Vagina (tissue), 2 donors: Measurements from ENCODE around the gene PTN. TPM values are rescaled to one million over a fixed set of nuclear protein-coding genes. Genes with fewer than 3 reads are reported as not detected.

ENCODE experiments used
- DNase-seq, 2 donors: peaks; one replicate each; pipeline ENCODE4 v3.0.0-alpha.2; 2017; ENCODE audit errors: extremely low spot score in 2 of 2
- H3K27ac ChIP-seq: fragments of 200-600 bp; sonication (generic); one replicate; pipeline ENCODE4 v1.5.1; 2019
- H3K27me3 ChIP-seq: fragments of 200-600 bp; sonication (generic); one replicate; pipeline ENCODE4 v1.5.1; 2019
- H3K36me3 ChIP-seq, 2 donors: fragments of 200-600 bp; sonication (generic); one replicate each; pipeline ENCODE4 v1.5.1; 2017 to 2019
- H3K4me1 ChIP-seq: fragments of 200-600 bp; sonication (generic); one replicate; pipeline ENCODE4 v1.5.1; 2019
- H3K4me3 ChIP-seq, 2 donors: fragments of 200-600 bp; sonication (generic); 1 replicate in 1 of 2; 2 replicates in 1 of 2; pipeline ENCODE4 v1.5.1; 2016 to 2019
- H3K9me3 ChIP-seq: fragments of 200-600 bp; sonication (generic); one replicate; pipeline ENCODE4 v1.5.1; 2019
- CTCF ChIP-seq, 3 experiments: fragments of 450-650 bp in 2 of 3; fragments of 200-600 bp in 1 of 3; sonication (generic) in 1 of 3; IDR thresholded peaks; one replicate each; pipeline ENCODE4 v1.5.1; 2017 to 2019; ENCODE audit warnings: antibody characterized with exemption in 3 of 3, mild to moderate bottlenecking in 2 of 3, moderate library complexity in 2 of 3
- POLR2A ChIP-seq, 2 donors: fragments of 450-650 bp; IDR thresholded peaks; one replicate each; pipeline ENCODE4 v1.6.1; 2017; ENCODE audit warnings: antibody characterized with exemption in 2 of 2, mild to moderate bottlenecking in 2 of 2, moderate library complexity in 2 of 2
- POLR2AphosphoS5 ChIP-seq, 2 donors: sonication (generic); formaldehyde crosslinking; IDR thresholded peaks; one replicate each; pipeline ENCODE4 v1.9.0; 2017; ENCODE audit warnings: antibody characterized with exemption in 2 of 2, mild to moderate bottlenecking in 2 of 2, low read depth in 1 of 2; ENCODE audit not compliant: insufficient read depth in 1 of 2
- intact Hi-C: fragments of 100-400 bp; cut with DNase I; formaldehyde crosslinking; loops from one replicate; pipeline ENCODE4 v1.15.1; 2023
- total RNA-seq: library from RNA; depleted of rRNA; stranded (reverse); fragments of >200 nt; gene quantifications from one replicate; pipeline ENCODE4 v1.2.3, GENCODE V29; 2016

Gene PTN
- total RNA-seq, 1 donor from 2014 or later: 48.4 TPM

- intact Hi-C loops: no loop called here
- Histone ChIP-seq H3K9me3 (no peaks in the 10 kb centered on the region), H3K4me1 (peaks cover 7% of the 10 kb centered on the region), H3K27me3 (no peaks in the 10 kb centered on the region), H3K36me3 (no peaks in the 10 kb centered on the region), H3K4me3 (no peak overlapping the region), H3K27ac (no peak overlapping the region)
- TF ChIP-seq CTCF (IDR thresholded peaks at IDR 0.05) (no peak), POLR2A (IDR thresholded peaks at IDR 0.05) (no peak), POLR2AphosphoS5 (IDR thresholded peaks at IDR 0.05; ENCODE audit: insufficient read depth in 1 of 2, low read depth in 1 of 2) (no peak)
- DNase-seq: no peak
These were observed 30.0 kb upstream of the PTN start for GRCh38 chr7:137373507-137373906.

- no peaks in the 10 kb centered on the region for H3K27me3 ChIP-seq
- no peaks in the 10 kb centered on the region for H3K36me3 ChIP-seq
- DNase-seq: no peak
- intact Hi-C loops: no loop called here
- H3K4me3 ChIP-seq: no peak overlapping the region
- H3K27ac ChIP-seq: no peak overlapping the region
- TF ChIP-seq POLR2AphosphoS5 (IDR thresholded peaks at IDR 0.05; ENCODE audit: insufficient read depth in 1 of 2, low read depth in 1 of 2) (no peak), CTCF (IDR thresholded peaks at IDR 0.05) (no peak), POLR2A (IDR thresholded peaks at IDR 0.05) (no peak)
- peaks cover 7% of the 10 kb centered on the region for H3K4me1 ChIP-seq
- H3K9me3 ChIP-seq: no peaks in the 10 kb centered on the region
These were observed 28.1 kb upstream of the PTN start for GRCh38 chr7:137371616-137372015.

- intact Hi-C loops: no loop called here
- H3K4me1 ChIP-seq: no peaks in the 10 kb centered on the region
- DNase-seq: no peak
- no peak overlapping the region for H3K4me3 ChIP-seq
- TF ChIP-seq POLR2AphosphoS5 (IDR thresholded peaks at IDR 0.05; ENCODE audit: insufficient read depth in 1 of 2, low read depth in 1 of 2) (no peak), POLR2A (IDR thresholded peaks at IDR 0.05) (no peak), CTCF (IDR thresholded peaks at IDR 0.05) (no peak)
- H3K9me3 ChIP-seq: no peaks in the 10 kb centered on the region
- H3K27me3 ChIP-seq: no peaks in the 10 kb centered on the region
- H3K27ac ChIP-seq: no peak overlapping the region
- no peaks in the 10 kb centered on the region for H3K36me3 ChIP-seq
These were observed 23.5 kb upstream of the PTN start for GRCh38 chr7:137366995-137367394.

- no peaks in the 10 kb centered on the region for H3K36me3 ChIP-seq
- DNase-seq: no peak
- H3K4me3 ChIP-seq: no peak overlapping the region
- no peak for TF ChIP-seq POLR2A (IDR thresholded peaks at IDR 0.05)
- no peak for TF ChIP-seq POLR2AphosphoS5 (IDR thresholded peaks at IDR 0.05; ENCODE audit: insufficient read depth in 1 of 2, low read depth in 1 of 2)
- no peak for TF ChIP-seq CTCF (IDR thresholded peaks at IDR 0.05)
- no peaks in the 10 kb centered on the region for H3K27me3 ChIP-seq
- H3K9me3 ChIP-seq: no peaks in the 10 kb centered on the region
- intact Hi-C loops: no loop called here
- H3K4me1 ChIP-seq: no peaks in the 10 kb centered on the region
- no peak overlapping the region for H3K27ac ChIP-seq
These were observed 20.1 kb upstream of the PTN start for GRCh38 chr7:137363683-137364082.

GRCh38 chr7:137360087-137360679, 16.6 kb upstream of the PTN start:
- Histone ChIP-seq H3K9me3 (no peaks in the 10 kb centered on the region), H3K36me3 (no peaks in the 10 kb centered on the region), H3K4me3 (no peak overlapping the region), H3K27me3 (no peaks in the 10 kb centered on the region), H3K27ac (no peak overlapping the region), H3K4me1 (no peaks in the 10 kb centered on the region)
- no peak for DNase-seq
- no peak for TF ChIP-seq POLR2A (IDR thresholded peaks at IDR 0.05)
- TF ChIP-seq CTCF (IDR thresholded peaks at IDR 0.05): no peak
- no peak for TF ChIP-seq POLR2AphosphoS5 (IDR thresholded peaks at IDR 0.05; ENCODE audit: insufficient read depth in 1 of 2, low read depth in 1 of 2)
- intact Hi-C loops: no loop called here
